NCI-H1417 (cell line): ENCODE measurements around the gene P2RX4.
"Not testable (repeated sequence)": the region's sequence is repeated elsewhere in the genome, so short reads cannot be mapped to it uniquely, and the experiment has no call there.

Experiments used
- DNase-seq, 3 experiments: peaks; one replicate each; lab custom pipeline; 2025; lab: John Stamatoyannopoulos, UW

P2RX4 gene

DNA sequence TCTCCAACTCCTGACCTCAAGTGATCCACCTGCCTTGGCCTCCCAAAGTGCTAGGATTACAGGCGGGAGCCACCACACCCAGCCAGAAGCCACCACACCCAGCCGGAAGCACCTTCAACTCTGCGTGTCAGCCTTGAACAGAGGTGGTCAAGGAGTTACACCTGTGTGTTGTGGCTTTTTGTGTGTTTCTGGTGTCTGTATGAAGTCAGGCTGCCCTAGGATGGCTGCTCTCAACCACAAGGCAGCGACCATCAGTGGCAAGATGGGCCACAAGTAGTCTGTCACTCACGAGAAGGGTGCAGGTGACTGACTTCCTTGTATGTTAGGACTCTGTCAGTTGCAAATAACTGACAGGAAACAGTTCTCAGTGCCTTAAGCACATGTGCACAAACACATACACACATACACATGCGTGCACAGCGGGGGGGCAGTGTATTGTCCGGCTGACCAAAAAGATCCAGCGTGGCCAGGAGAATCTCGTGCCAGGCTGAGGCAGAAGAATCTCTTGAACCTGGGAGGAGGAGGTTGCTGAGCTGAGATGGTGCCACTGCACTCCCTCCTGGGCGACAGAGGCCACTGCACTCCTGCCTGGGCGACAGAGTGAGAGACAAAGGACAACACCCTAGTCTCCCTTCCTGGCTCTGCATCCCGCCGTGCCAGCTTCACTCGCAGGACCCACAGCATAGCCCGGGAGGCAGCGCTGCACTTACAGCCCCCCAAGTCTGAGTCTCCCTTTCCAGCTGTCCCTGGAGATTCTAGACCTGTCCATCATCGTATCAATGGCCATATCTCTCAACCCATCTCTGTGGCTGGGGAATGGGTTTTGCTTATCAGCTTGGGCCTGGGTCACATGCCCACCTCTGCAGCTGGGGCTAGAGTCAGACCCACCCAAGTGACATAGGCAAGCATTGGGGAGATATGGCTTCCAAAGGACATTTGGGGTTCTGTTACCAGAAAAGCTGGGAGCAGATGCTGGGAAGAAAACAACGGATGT is 13.7 kb downstream of the P2RX4 start:
- DNase-seq: peak in 1 of 3 experiments; percentile 14

DNA sequence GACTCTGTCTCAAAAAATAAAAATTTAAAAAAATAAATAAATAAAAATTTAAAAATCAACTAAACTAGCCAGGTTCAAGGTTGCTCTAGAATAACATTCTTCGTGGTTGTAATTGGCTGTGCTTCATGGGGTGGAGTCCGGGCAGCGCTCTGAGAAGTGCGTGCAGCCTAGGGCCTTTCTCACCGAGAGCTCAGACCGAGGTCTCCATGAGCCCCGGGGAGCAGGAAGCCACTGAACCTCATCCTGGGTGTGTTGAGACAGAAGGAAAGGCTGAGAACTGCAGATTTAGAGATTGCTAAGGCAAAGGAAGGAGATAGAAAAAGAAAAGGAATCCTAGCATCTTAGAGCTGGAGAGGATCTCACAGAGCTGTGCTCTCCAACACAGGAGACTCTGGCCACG is 14.7 kb downstream of the P2RX4 start:
- DNase-seq: no peak

DNA sequence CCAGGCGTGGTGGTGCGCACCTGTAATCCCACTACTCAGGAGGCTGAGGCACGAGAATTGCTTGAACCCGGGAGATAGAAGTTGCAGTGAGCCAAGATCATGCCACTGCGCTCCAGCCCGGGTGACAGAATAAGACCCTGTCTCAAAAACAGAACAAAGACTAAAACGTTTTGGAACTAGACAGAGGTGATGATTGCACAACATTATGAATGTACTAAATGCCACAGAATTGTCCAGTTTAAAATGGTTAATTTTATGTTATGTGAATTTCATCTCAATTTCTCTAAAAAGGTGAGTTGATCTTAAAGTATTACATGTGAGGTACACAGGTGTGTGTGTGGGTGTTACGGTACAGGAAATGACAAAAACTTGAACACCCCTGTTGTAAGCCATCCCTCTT is 16.5 kb downstream of the P2RX4 start:
- DNase-seq: no peak

DNA sequence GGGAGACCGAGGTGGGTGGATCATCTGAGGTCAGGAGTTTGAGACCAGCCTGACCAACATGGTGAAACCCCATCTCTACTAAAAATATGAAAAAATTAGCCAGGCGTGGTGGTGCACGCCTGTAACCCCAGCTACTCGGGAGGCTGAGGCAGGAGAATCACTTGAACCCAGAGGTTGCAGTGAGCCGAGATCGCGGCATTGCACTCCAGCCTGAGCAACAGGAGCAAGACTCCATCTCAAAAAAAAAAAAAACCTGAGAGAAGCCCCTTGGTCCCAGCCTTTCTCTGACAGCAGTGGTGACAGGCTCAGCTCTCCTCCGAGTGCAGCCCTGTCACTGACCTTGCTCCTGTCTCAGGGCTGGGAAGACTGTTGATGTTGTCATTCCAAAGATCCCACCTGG is 16.9 kb downstream of the P2RX4 start:
- DNase-seq: not testable (repeated sequence)

DNA sequence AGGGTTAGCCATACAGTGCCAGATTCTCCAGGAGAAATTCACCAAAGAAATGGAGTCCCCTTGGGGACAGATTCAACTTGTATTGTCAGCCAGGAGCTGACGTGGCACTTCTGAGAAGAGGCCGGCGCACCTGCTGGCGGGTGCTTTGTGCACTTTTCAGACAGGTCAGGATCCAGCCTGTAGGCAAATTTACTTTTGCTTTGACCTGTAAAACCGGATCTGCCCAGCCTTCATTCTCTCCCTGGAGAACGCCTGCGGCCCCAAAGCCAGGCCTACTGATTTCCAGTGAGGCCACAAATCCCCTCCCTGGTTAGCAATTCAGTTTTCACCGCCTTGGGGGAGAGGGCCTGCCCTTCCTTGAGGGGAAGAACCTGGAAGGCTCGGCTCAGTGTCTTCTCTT is 17.4 kb downstream of the P2RX4 start:
- DNase-seq: peak; percentile 72 to 90 (median 75)

DNA sequence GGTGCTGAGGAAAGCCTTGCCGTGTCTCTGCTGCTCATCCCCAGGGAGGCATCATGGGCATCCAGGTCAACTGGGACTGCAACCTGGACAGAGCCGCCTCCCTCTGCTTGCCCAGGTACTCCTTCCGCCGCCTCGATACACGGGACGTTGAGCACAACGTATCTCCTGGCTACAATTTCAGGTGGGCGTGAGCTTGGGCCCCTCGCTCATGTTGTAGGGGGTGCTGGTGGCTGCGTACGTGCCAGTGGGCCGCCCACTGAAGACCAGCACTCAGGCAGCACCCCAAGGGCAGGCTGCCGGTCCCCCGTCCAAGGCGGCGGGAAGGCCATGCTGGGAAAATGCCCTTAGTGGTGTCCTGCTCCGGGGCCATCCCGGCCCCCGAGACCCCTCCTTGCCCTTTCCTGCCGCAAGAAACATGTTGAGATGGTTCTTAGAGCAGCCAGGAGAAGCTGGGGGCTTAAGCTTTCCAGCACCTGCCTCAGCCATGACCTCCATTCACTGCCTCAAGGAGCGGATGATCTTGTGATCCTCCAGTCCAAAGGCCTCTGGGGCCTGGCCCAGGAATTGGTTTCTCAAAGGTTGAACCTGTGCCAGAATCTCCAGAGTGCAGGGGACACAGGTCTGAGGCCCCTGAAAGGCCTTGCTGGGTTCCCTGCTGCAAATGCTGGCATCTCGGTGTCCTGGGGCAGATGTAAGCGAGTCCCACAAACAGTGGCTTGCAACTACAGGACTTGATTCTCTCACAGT is 19.2 kb downstream of the P2RX4 start:
- DNase-seq: no peak

DNA sequence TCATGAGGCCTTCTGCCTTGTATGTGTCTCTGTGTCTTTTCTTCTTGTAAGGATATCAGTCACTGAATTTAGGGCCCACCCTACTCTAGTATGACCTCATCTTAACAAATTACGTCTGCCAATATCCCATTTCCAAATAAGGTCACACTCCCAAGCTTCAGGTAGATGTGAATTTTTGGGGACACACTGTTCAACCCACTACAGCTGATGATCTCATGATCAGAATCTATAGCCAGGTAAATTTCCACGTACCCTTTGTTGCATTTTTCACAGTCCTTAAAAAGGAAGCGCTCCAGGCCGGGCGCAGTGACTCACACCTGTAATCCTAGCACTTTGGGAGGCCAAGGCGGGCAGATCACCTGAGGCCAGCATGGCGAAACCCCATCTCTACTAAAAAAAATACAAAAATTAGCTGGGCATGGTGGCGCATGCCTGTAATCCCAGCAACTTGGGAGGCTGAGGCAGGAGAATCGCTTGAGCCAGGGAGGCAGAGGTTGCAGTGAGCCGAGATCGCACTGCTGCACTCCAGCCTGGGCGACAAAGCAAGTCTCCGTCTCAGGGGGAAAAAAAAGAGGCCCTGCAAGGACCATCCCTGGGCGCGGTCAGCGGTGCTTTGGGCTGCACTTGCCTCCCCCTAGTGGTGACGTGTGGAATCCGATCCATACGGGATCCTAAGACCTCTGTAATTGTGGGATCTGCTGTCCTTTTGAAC is 20.1 kb downstream of the P2RX4 start:
- peak; percentile 9 to 82 (median 58) for DNase-seq

DNA sequence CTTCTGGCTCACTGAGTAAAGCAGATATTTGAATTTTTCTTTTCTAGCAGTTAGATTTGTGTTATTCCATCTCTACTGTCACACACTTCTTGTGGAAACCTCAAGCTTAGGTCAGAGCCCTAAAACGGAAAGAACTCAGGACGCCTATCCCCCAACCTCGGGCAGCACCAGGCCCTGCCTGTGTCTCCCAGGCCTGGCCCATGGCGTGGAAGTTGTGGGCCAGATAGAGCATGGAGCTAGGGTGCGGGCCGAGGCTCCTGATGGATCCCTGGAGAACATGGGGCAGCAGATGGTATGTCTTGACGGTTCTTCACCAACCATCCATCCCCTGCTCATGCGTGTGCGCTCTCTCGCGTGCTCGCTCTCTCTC is 20.6 kb downstream of the P2RX4 start:
- no peak for DNase-seq

DNA sequence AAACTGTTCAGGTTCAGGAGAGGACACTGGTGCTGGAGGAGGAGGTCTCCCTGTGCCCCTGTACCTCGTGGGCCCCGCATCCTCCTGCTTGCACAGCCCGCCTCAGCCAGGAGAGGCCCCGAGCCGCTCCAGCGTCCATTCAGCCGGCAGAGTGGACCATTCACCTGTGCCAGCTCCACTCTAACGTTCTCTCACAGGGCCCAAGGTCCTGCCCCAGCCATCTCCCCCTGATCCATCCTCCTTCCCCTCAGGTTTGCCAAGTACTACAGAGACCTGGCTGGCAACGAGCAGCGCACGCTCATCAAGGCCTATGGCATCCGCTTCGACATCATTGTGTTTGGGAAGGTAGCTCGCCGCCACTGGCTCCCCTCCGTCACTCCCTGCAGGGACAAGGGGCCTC is 22.2 kb downstream of the P2RX4 start:
- DNase-seq: no peak

DNA sequence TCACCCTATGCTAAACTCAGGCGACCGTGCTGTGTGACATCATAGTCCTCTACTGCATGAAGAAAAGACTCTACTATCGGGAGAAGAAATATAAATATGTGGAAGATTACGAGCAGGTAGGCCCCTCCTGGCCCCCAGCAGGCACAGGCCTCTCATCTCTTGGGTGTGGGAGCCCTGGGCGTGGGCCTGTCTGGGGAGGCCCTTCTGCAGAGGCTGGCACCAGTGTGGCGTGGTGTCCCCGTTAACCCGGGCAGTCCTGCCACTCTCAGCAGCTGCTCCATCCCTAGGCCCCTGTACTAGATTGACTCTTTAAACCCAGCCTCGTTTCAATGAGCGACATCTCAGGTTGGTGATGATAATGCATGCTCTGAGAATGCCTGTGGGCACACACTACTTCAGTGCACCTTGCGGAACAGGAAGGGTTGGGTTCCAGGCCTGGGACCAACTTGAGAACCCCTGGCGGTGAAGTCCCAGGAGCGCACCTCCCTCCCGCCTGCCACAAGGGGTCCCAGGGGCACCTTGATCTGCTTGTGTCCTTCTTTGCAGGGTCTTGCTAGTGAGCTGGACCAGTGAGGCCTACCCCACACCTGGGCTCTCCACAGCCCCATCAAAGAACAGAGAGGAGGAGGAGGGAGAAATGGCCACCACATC is 23.2 kb downstream of the P2RX4 start:
- no peak for DNase-seq

DNA sequence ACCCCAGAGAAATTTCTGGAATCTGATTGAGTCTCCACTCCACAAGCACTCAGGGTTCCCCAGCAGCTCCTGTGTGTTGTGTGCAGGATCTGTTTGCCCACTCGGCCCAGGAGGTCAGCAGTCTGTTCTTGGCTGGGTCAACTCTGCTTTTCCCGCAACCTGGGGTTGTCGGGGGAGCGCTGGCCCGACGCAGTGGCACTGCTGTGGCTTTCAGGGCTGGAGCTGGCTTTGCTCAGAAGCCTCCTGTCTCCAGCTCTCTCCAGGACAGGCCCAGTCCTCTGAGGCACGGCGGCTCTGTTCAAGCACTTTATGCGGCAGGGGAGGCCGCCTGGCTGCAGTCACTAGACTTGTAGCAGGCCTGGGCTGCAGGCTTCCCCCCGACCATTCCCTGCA is 23.7 kb downstream of the P2RX4 start:
- DNase-seq: no peak

DNA sequence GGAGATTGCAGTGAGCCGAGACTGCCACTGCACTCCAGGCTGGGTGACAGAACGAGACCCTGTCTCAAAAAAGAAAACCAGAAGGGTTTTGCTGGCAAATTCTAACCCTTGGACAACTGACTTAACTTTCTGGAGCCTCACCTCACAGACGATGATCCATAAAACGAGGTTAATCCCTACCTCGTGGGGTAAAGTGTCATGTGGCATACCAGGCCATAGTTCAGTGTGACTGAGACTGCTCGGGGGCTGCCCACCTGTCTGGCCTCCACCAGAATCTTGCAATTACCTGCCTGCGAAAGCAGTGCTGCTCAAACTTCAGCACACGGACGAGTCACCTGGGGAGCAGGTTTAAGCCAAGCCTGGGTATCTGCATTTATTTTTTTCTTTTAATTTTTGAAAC is 26.8 kb downstream of the P2RX4 start:
- DNase-seq: no peak

DNA sequence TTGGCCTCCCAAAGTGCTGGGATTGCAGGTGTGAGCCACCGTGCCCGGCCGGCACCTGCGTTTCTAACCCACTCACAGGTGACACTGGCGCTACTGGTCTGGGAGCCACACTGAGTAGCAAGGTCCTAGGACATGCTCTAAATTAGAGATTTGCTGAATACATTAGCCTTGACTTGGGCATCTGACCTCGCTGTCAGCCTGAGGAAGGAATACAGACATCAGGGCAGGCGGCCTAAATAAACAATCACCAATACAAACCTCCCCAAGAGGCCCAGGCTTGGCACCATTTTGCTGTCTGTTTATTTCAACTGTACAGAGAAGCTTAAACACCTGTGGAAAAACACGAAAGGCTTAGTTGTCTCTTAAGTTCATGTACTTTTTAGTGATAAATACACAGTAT is 27.5 kb downstream of the P2RX4 start:
- DNase-seq: no peak

DNA sequence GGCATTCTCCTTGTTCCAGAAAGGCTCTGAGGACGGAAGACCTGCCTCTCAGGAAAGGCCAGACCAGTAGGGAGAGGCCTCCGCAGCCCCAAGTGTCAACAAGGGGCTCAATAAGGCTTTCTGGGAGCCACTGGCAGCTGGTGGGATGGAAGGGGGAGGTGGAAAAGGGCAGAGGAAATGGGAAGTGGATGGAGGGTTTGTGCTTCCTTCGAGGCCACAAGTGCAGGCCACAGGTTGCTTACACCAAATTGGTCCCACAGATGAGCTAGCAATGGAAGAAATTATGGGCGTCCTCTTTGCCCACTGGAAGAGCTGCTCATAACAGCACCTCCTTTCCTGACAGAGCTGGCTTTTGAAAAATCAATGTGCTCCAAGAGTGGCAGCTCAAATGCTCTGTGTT is 28.2 kb downstream of the P2RX4 start:
- no peak for DNase-seq

DNA sequence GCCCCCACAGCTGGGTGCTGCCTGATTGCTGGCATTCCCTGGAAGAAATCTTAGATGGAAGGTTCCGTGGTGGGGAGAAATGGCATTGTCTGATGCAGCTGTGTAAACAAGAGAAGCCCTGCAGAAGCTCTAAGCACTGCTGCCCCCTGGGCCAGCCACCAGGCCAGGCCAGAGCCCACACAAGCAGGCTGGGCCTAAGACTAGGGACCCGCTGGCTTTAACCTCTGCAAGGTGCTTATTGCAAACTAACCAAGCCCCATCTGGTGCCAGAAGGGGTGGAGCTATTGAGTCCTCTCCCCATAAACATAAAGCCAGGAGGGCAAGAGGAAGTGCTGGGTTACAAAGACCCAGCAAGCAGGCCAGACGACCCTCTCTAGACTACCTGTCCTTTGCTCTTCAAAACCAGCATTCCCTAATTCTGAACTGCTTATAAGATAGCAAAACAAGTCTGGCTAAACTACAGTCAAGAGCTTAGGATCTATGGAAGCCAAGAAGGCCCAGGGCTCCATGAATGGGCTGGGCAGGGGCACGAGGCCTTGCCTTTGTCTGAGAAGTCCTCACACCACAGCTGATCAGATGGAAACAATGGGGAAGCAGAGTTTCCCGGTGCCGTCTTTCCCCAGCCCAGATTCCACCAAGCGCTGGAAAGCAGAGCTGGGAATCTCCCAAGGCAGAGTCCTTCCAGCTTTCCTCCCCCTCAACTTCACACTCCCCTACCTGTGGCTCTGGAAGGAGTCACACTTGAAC is 28.8 kb downstream of the P2RX4 start:
- DNase-seq: peak; percentile 66 to 96 (median 82)

DNA sequence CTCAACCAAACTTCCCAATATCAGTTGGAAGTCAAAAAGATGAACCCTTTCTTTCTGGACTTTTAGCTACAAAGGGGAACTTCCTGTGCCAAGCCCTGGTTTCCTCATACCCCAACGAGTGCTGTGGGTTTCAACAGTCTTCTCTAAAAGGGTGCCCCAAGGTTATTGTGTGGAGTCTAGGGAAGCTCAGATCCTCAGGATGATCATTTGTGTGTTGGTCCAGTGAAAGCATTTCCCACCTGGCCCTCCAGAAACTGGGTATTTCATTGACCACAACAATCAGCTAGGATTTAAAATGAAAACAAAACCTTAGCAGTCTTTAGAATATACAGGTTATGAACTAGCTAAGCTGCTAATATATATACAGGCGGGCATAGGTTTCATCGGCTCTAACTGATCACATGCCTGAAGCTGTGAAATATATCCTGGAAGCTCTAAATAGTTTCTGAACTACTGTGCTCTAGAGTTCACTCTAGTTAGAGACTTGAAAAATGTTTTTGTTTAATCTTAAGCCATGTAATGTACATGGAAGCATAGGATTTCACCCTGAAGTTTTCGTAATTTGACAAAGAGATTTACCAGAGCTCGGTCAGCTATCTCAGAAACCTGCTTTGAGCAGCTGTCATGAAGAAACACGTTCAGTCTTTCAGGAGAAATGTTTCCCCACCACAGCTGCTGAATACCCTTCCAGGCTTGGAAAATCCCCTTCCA is 29.6 kb downstream of the P2RX4 start:
- DNase-seq: no peak

DNA sequence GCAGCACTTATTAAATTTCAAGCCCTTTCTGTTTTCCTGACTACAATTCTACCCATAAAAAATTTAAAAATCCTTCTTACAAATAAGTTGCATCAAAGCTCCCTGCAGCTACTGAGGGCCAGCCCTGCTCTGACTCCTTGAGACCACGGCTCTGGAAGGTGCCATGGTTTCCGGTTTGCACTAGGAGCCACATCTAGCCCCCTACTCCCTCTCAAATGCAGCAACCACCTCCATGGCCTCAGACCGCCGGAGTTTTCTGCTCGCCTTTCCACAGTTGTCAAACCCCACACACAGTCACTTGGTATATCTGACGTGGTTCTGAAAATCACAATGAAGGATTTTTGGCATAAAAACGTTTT is 30.1 kb downstream of the P2RX4 start:
- DNase-seq: no peak

DNA sequence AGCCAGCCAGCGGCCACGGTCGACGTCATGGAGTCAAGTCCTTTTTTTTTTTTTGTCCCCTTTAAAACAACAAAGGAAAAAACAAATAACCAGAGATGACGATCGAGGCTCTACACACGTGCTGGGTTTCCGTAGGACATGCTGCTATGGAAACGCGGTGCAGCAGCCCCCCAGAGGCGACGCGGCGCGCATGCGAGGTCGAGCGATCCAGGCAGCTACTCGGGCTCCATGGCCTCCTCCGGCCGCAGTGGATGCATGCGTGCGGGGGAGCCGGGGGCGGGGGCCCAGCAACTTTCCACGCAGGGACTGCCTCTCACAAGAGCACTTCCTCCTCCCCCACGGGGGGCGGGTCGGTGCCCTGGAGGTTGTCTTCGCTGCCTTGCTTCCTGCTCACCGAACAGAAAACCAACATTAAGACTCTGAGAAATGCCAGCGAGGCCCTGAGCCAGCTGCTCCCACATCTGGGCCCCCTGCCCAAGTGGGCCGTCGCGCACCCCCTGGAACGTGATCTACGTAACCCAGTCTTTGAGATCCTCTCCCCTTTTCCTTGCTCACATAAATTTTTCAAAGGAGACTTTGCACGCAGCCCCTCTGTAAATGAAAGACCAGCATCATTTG is 30.7 kb downstream of the P2RX4 start:
- DNase-seq: no peak

DNA sequence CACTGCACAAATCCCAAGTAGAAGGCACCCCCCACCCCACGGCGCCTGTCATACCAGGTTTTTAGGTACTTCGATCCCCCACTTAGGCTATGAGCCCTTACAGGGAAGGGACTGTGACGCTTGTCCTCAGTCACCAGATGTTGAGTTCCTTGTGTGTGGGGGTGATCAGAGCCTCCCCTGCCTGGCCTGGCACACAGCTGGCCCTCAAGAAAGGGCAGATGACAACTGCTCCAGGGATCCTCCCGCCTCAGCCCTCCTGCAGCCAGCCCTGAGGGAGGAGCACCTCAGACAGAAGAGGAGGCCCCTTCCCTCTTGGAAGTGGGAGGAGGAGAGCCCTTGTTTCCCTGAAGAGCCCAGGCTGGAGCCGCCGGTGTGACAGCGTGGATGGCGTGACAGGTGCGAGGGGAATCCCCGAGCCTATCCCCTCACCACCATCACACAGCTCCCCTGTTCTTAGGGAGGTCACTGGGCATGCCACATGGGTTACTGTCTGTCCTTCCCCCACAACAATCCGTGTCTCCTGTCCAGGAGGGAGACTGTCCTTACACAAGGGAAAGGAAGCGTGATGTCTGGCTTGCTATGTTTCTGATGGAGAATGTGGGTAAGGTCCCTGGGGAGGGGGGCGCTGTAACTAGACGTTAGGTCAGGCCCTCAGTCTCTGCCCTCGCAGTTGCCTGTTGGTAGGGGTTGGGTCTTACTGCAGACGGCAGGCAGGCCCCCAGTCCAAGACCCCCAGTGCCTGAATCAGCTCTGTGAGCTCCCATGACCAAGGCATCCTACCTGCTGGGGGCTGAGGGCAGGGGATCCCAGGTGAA is 31.4 kb downstream of the P2RX4 start:
- DNase-seq: peak in 1 of 3 experiments; percentile 17
